ENCODE results near the gene CHI3L1.

CHI3L1 gene

DNA sequence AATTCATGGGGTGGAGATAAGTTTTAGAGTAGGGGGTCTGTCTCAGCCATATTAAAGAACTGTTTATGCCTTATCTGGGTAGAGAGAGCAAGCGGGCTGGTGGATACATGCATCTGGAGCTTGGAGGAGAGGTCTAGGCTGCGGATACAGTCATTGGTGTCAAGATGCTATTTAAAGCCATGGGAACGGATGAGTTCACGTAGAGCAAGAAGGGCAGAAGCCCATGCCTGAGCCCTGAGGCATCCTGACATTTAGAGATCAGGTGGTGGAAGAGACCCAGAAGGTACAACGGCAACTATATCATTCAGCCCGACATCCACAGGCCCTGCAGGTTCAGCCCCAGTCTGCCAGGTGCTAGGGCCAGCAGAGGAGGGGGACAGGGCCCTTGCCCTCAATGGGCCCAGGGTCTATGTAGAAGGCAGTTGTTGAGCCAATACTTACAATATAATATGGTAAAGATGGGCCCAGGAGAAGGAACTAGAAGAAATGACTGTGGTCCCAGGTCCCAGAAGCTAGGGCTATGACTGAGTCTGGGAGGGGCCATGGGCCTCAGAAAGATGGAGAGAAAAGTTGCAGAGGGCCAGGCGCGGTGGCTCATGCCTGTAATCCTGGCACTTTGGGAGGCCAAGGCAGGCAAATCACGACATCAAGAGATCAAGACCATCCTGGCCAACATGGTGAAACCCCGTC lies 15.2 kb upstream of the CHI3L1 start:
- TF ChIP-seq EZH2 (IDR thresholded peaks at IDR 0.05; ENCODE audit: borderline replicate concordance, low read depth, low read length, severe bottlenecking) (no peak), CTCF (IDR thresholded peaks at IDR 0.05; ENCODE audit: borderline replicate concordance, extremely low read depth, low read length, poor library complexity, severe bottlenecking) (no peak)
- no peak overlapping the region for H2AFZ ChIP-seq (ENCODE audit: low read depth, low read length)
- H3K4me3 ChIP-seq (ENCODE audit: low read depth in 1 of 2, low read length in 2 of 2), result no peak overlapping the region
- no peak overlapping the region for H3K4me2 ChIP-seq (ENCODE audit: insufficient read depth, low read length)
- peaks cover 27% of the 10 kb centered on the region for H3K27me3 ChIP-seq (ENCODE audit: insufficient read depth, low read length, poor library complexity)
- no peak for ATAC-seq (ENCODE audit: insufficient read depth, low read depth)
- no peaks in the 10 kb centered on the region for H3K79me2 ChIP-seq (ENCODE audit: insufficient read depth, low read length)
- H3K9me3 ChIP-seq (ENCODE audit: insufficient read depth, low read length, severe bottlenecking), result no peaks in the 10 kb centered on the region
- H3K36me3 ChIP-seq (ENCODE audit: insufficient read depth, low read length), result no peaks in the 10 kb centered on the region
- H3K9ac ChIP-seq (ENCODE audit: low read depth, low read length), result no peak overlapping the region
- no peak for DNase-seq
- no peaks in the 10 kb centered on the region for H3K4me1 ChIP-seq (ENCODE audit: insufficient read depth, low read length)
- H3K27ac ChIP-seq (ENCODE audit: low read length), result no peak overlapping the region
- no peaks in the 10 kb centered on the region for H4K20me1 ChIP-seq (ENCODE audit: insufficient read depth, low read length)

- Histone ChIP-seq H3K4me1 (ENCODE audit: insufficient read depth, low read length) (no peaks in the 10 kb centered on the region), H3K9me3 (ENCODE audit: insufficient read depth, low read length, severe bottlenecking) (no peaks in the 10 kb centered on the region)
Measured at GRCh38 chr1:203200916-203201315, 14.4 kb upstream of the CHI3L1 start.

DNA sequence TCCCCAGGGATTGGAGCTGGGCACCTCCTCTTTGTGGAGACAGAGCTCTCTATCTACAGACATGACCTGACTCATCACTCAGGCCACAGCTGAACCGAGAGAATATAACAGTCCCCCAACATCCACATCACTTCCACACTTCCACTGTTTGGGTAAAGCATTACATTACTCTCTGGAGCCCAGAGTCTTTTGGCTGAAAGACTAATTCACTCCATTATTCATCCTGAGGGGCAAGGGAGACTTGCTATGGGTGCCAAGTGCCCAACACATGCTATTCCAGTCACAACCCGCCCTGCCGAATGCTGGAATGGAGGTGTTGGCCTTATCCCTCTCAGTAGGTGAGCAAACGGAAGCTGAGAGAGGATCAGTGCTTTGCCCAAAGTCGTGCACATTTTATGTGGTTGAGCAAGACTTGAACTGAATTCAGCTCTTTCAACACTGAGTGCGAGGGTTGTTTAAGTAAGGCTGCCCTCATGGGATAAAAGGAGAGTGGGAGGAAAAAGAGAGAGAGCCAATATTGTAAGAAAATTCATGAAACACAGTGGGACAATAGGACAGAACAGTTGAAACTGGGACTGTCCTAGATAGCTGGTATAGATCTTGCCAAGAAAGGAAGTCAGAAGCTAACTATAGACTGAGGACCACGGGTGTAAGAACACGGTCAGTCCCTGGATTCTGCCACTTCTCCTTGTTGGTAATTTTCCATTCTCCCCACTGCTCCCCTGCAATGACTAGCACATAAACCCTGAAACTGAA lies 13.5 kb upstream of the CHI3L1 start:
- no peaks in the 10 kb centered on the region for H3K79me2 ChIP-seq (ENCODE audit: insufficient read depth, low read length)
- H3K9ac ChIP-seq (ENCODE audit: low read depth, low read length), result no peak overlapping the region
- ATAC-seq (ENCODE audit: insufficient read depth, low read depth) (no peak), DNase-seq (no peak)
- no peaks in the 10 kb centered on the region for H4K20me1 ChIP-seq (ENCODE audit: insufficient read depth, low read length)
- no peak overlapping the region for H3K4me3 ChIP-seq (ENCODE audit: low read depth in 1 of 2, low read length in 2 of 2)
- H3K27ac ChIP-seq (ENCODE audit: low read length), result no peak overlapping the region
- H3K4me1 ChIP-seq (ENCODE audit: insufficient read depth, low read length), result no peaks in the 10 kb centered on the region
- no peaks in the 10 kb centered on the region for H3K36me3 ChIP-seq (ENCODE audit: insufficient read depth, low read length)
- TF ChIP-seq CTCF (IDR thresholded peaks at IDR 0.05; ENCODE audit: borderline replicate concordance, extremely low read depth, low read length, poor library complexity, severe bottlenecking), result no peak
- TF ChIP-seq EZH2 (IDR thresholded peaks at IDR 0.05; ENCODE audit: borderline replicate concordance, low read depth, low read length, severe bottlenecking), result no peak
- peaks cover 39% of the 10 kb centered on the region for H3K27me3 ChIP-seq (ENCODE audit: insufficient read depth, low read length, poor library complexity)
- H2AFZ ChIP-seq (ENCODE audit: low read depth, low read length), result no peak overlapping the region
- H3K9me3 ChIP-seq (ENCODE audit: insufficient read depth, low read length, severe bottlenecking), result no peaks in the 10 kb centered on the region
- no peak overlapping the region for H3K4me2 ChIP-seq (ENCODE audit: insufficient read depth, low read length)

More at GRCh38 chr1:203200916-203201315, 14.4 kb upstream of the CHI3L1 start:
- no peak for ATAC-seq (ENCODE audit: insufficient read depth, low read depth)
- no peak overlapping the region for H2AFZ ChIP-seq (ENCODE audit: low read depth, low read length)
- H4K20me1 ChIP-seq (ENCODE audit: insufficient read depth, low read length), result no peaks in the 10 kb centered on the region
- no peak overlapping the region for H3K27ac ChIP-seq (ENCODE audit: low read length)
- no peak overlapping the region for H3K4me2 ChIP-seq (ENCODE audit: insufficient read depth, low read length)
- no peak overlapping the region for H3K4me3 ChIP-seq (ENCODE audit: low read depth in 1 of 2, low read length in 2 of 2)
- no peaks in the 10 kb centered on the region for H3K79me2 ChIP-seq (ENCODE audit: insufficient read depth, low read length)
- H3K27me3 ChIP-seq (ENCODE audit: insufficient read depth, low read length, poor library complexity), result peaks cover 34% of the 10 kb centered on the region
- H3K36me3 ChIP-seq (ENCODE audit: insufficient read depth, low read length), result no peaks in the 10 kb centered on the region
- no peak overlapping the region for H3K9ac ChIP-seq (ENCODE audit: low read depth, low read length)
- DNase-seq, result no peak
- TF ChIP-seq EZH2 (IDR thresholded peaks at IDR 0.05; ENCODE audit: borderline replicate concordance, low read depth, low read length, severe bottlenecking) (no peak), CTCF (IDR thresholded peaks at IDR 0.05; ENCODE audit: borderline replicate concordance, extremely low read depth, low read length, poor library complexity, severe bottlenecking) (no peak)

Measured in DND-41 (cell line).